Gastroesophageal sphincter (tissue), 4 donors: ENCODE data around the gene KRT84. TPM values are rescaled to one million over a fixed set of nuclear protein-coding genes. Genes with fewer than 3 reads are reported as not detected.
"Not testable (repeated sequence)": the region's sequence is repeated elsewhere in the genome, so short reads cannot be mapped to it uniquely, and the experiment has no call there.

Experiments
- ATAC-seq: fragments of 150-250 bp; one replicate; pipeline ENCODE4 v1.9.1; 2016; ENCODE audit warnings: mild to moderate bottlenecking, moderate library complexity
- H3K27ac ChIP-seq, 4 donors: fragments of 200-600 bp; sonication (generic) in 3 of 4; 1 replicate in 3 of 4; 2 replicates in 1 of 4; pipeline ENCODE4 v1.5.1; 2016 to 2019
- H3K27me3 ChIP-seq: fragments of 200-600 bp; sonication (generic); one replicate; pipeline ENCODE4 v1.5.1; 2019
- H3K36me3 ChIP-seq, 2 donors: fragments of 200-600 bp; sonication (generic); one replicate each; pipeline ENCODE4 v1.5.1; 2019; ENCODE audit warnings: control low read depth in 1 of 2
- H3K4me1 ChIP-seq, 3 donors: fragments of 200-600 bp; sonication (generic); 1 replicate in 2 of 3; 2 replicates in 1 of 3; pipeline ENCODE4 v1.5.1; 2016 to 2019; ENCODE audit warnings: control low read depth in 2 of 3
- H3K4me3 ChIP-seq, 2 donors: fragments of 200-600 bp; sonication (generic); one replicate each; pipeline ENCODE4 v1.5.1; 2019; ENCODE audit warnings: mild to moderate bottlenecking in 1 of 2, moderate library complexity in 1 of 2
- H3K9me3 ChIP-seq, 3 donors: fragments of 200-600 bp; sonication (generic); one replicate each; pipeline ENCODE4 v1.5.1; 2017 to 2019; ENCODE audit warnings: control low read depth in 2 of 3
- CTCF ChIP-seq, 4 experiments: fragments of 200-600 bp in 2 of 4; fragments of 450-650 bp in 2 of 4; sonication (generic) in 1 of 4; IDR thresholded peaks; one replicate each; pipeline ENCODE4 v1.5.1; 2017 to 2019; ENCODE audit warnings: antibody characterized with exemption in 4 of 4, mild to moderate bottlenecking in 2 of 4, moderate library complexity in 2 of 4
- EP300 ChIP-seq: sonication (generic); formaldehyde crosslinking; IDR thresholded peaks from one replicate; pipeline ENCODE4 v1.6.1; 2017; ENCODE audit warnings: antibody characterized with exemption, mild to moderate bottlenecking
- POLR2A ChIP-seq, 2 donors: fragments of 450-650 bp; IDR thresholded peaks; one replicate each; pipeline ENCODE4 v1.6.1; 2017; ENCODE audit warnings: antibody characterized with exemption in 2 of 2, mild to moderate bottlenecking in 2 of 2, moderate library complexity in 1 of 2
- POLR2AphosphoS5 ChIP-seq: sonication (generic); formaldehyde crosslinking; IDR thresholded peaks from one replicate; pipeline ENCODE4 v1.6.1; 2017; ENCODE audit warnings: antibody characterized with exemption
- WGBS, 2 donors: methylation state at CpG; one replicate each; pipeline ENCODE4 v1.1.5; 2018; ENCODE audit warnings: low coverage in 1 of 2; 5-methylcytosine and 5-hydroxymethylcytosine counted together
- total RNA-seq, 4 donors: library from RNA; depleted of rRNA; stranded (reverse); fragments of >200 nt; gene quantifications; one replicate each; pipeline ENCODE4 v1.1.0, GENCODE V29; 2016

The KRT84 gene
- total RNA-seq, 4 donors from 2014 or later = not detected

GRCh38 chr12:52411815-52412214, 26.4 kb upstream of the KRT84 start:
- Histone ChIP-seq H3K4me3 (no peak overlapping the region), H3K27me3 (peaks cover 9% of the 10 kb centered on the region), H3K9me3 (no peaks in the 10 kb centered on the region), H3K4me1 (peaks cover 0 to 31% (median 0%) of the 10 kb centered on the region in 3 donors), H3K27ac (no peak overlapping the region), H3K36me3 (no peaks in the 10 kb centered on the region)
- no peak for TF ChIP-seq EP300
- TF ChIP-seq POLR2AphosphoS5 = no peak
- TF ChIP-seq CTCF (IDR thresholded peaks at IDR 0.05) = no peak
- no peak for TF ChIP-seq POLR2A (IDR thresholded peaks at IDR 0.05)
- no peak for ATAC-seq
- WGBS, 2 donors = 84% methylated on average over 5 of the region's 10 CpGs; no CpG with 5 or more reads in 1 of the 2 donors

GRCh38 chr12:52410589-52411248, 25.3 kb upstream of the KRT84 start:
- H3K36me3 ChIP-seq, H3K27me3 ChIP-seq, ATAC-seq, H3K9me3 ChIP-seq, H3K4me3 ChIP-seq, H3K27ac ChIP-seq: not testable (repeated sequence)
- peaks cover 0 to 24% (median 0%) of the 10 kb centered on the region in 3 donors for H3K4me1 ChIP-seq
- WGBS, 2 donors = no CpG with 5 or more reads among the region's 1 CpG

- Histone ChIP-seq H3K4me3 (no peak overlapping the region), H3K36me3 (no peaks in the 10 kb centered on the region), H3K27ac (no peak overlapping the region), H3K27me3 (peaks cover 9% of the 10 kb centered on the region), H3K9me3 (no peaks in the 10 kb centered on the region), H3K4me1 (peaks cover 0 to 12% (median 0%) of the 10 kb centered on the region in 3 donors)
- 85 to 100% methylated on average over 1 to 4 of the region's 5 CpGs for WGBS, 2 donors
- no peak for ATAC-seq
- TF ChIP-seq CTCF (IDR thresholded peaks at IDR 0.05) (no peak), POLR2AphosphoS5 (no peak), POLR2A (IDR thresholded peaks at IDR 0.05) (no peak), EP300 (no peak)
Observed at GRCh38 chr12:52407918-52408317, 22.5 kb upstream of the KRT84 start.

GRCh38 chr12:52405922-52406385, 20.5 kb upstream of the KRT84 start, which contains the start of gene KRT82:
KRT82 (minus strand) TSS chr12:52406335; CDS start chr12:52406277, 58 bp downstream.
- ATAC-seq = no peak
- H3K27ac ChIP-seq = no peak within 1 kb of the TSS
- peaks cover 0 to 4% (median 0%) of the 10 kb centered on the region in 3 donors for H3K4me1 ChIP-seq
- H3K9me3 ChIP-seq = no peaks in the 10 kb centered on the region
- no peak within 1 kb of the TSS for H3K4me3 ChIP-seq
- TF ChIP-seq POLR2A (IDR thresholded peaks at IDR 0.05) = no peak
- TF ChIP-seq CTCF (IDR thresholded peaks at IDR 0.05) = no peak
- no peaks in the 10 kb centered on the region for H3K36me3 ChIP-seq
- H3K27me3 ChIP-seq = peaks cover 11% of the 10 kb centered on the region
- 89 to 90% methylated on average over 3 to 4 of the region's 14 CpGs for WGBS, 2 donors

- Histone ChIP-seq H3K4me3 (no peak overlapping the region), H3K27ac (no peak overlapping the region), H3K9me3 (no peaks in the 10 kb centered on the region), H3K4me1 (no peaks in the 10 kb centered on the region), H3K36me3 (no peaks in the 10 kb centered on the region), H3K27me3 (peaks cover 21% of the 10 kb centered on the region)
- TF ChIP-seq EP300 (no peak), POLR2A (IDR thresholded peaks at IDR 0.05) (no peak), CTCF (IDR thresholded peaks at IDR 0.05) (no peak), POLR2AphosphoS5 (no peak)
- no CpG with 5 or more reads among the region's 3 CpGs for WGBS, 2 donors
- ATAC-seq = no peak
Observed at GRCh38 chr12:52404951-52405350, 19.5 kb upstream of the KRT84 start.
